OCI-LY7 (cell line): ENCODE measurements around the gene CLEC2L.

Source experiments
- CTCF ChIP-seq: fragments of 200-600 bp; sonication (generic); conservative IDR thresholded peaks from 2 replicates; pipeline ENCODE4 v1.5.1; 2014; ENCODE audit warnings: mild to moderate bottlenecking, antibody characterized with exemption, low read length, moderate library complexity, mixed read lengths
- EZH2phosphoT487 ChIP-seq: fragments of 200-600 bp; sonication (generic); IDR thresholded peaks from 2 replicates; pipeline ENCODE4 v1.6.1; 2018; ENCODE audit warnings: low read depth, borderline replicate concordance, mild to moderate bottlenecking, mixed run types, antibody characterized with exemption, low read length, moderate library complexity, mixed read lengths

GRCh38 chr7:139560199-139560598 lies 36.7 kb downstream of the CLEC2L start:
- TF ChIP-seq CTCF (no peak), EZH2phosphoT487 (no peak)
